ENCODE results near the gene AGPAT3. TPM values are rescaled to one million over a fixed set of nuclear protein-coding genes. Genes with fewer than 3 reads are reported as not detected.
A peak's percentile ranks its signal among the peaks of the same experiment; 100 is the strongest.

The AGPAT3 gene
- total RNA-seq, 6 donors from 2014 or later = 55.0 to 102 (median 70.0) TPM

DNA sequence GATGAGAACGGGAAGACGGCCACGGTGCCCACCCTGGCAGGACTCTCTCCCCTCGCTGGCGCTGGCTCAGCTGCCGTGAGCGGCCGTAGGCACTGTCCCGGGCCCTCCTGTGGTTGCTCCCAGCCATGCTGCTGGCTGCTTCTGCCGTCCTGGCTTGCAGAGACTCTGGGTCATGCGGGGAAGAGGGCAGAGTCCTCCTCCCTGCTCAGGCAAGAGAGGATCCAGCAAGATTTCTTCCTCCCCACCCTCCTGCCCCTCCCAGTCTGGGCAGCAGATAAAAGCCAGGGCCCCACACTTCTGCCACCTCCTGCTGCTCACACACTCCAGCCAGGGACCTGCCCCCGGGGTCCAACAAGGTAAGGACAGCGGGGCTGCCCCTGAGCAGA lies 60.1 kb downstream of the AGPAT3 start:
- no peak for ATAC-seq (ENCODE audit: low FRiP score in 2 of 2)
- H3K36me3 ChIP-seq = peaks cover 0 to 35% (median 7%) of the 10 kb centered on the region in 4 donors
- H3K4me1 ChIP-seq = peaks cover 0 to 31% (median 8%) of the 10 kb centered on the region in 4 donors
- 82 to 88% methylated on average over 10 to 13 of the region's 13 CpGs for WGBS, 2 donors
- DNase-seq = peak in 1 of 2 donors; percentile 51
- H3K27me3 ChIP-seq = no peaks in the 10 kb centered on the region
- no peaks in the 10 kb centered on the region for H3K9me3 ChIP-seq
- no peak overlapping the region for H3K4me3 ChIP-seq
- H3K27ac ChIP-seq = no peak overlapping the region
- TF ChIP-seq EP300 (IDR thresholded peaks at IDR 0.05) (no peak), POLR2A (IDR thresholded peaks at IDR 0.05) (no peak)
- TF ChIP-seq, protein P1, sequence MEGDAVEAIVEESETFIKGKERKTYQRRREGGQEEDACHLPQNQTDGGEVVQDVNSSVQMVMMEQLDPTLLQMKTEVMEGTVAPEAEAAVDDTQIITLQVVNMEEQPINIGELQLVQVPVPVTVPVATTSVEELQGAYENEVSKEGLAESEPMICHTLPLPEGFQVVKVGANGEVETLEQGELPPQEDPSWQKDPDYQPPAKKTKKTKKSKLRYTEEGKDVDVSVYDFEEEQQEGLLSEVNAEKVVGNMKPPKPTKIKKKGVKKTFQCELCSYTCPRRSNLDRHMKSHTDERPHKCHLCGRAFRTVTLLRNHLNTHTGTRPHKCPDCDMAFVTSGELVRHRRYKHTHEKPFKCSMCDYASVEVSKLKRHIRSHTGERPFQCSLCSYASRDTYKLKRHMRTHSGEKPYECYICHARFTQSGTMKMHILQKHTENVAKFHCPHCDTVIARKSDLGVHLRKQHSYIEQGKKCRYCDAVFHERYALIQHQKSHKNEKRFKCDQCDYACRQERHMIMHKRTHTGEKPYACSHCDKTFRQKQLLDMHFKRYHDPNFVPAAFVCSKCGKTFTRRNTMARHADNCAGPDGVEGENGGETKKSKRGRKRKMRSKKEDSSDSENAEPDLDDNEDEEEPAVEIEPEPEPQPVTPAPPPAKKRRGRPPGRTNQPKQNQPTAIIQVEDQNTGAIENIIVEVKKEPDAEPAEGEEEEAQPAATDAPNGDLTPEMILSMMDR (IDR thresholded peaks at IDR 0.05) = no peak

DNA sequence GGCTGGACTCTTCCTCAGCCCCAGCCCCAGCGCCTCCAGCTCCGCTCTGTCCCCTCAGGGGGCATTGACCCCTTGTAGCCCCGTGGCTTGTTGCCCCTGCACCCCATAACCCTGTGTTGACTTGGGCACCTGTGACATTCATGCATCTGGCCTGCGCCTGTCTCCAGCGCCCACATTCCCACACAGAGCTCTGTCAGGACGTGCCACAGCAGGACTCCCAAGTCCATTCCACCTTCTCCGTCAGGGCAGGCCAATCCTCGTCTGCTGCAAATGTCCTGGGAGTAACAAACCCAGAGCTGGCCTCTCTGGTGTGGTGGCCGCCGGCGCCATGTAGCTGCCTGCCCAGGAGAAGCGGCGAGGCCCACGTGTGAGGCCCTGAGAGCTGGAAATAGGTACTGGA lies 60.6 kb downstream of the AGPAT3 start:
- H3K36me3 ChIP-seq = peaks cover 0 to 35% (median 7%) of the 10 kb centered on the region in 4 donors
- H3K4me3 ChIP-seq = no peak overlapping the region
- no peak overlapping the region for H3K27ac ChIP-seq
- WGBS, 2 donors = 86 to 92% methylated on average over 14 of the region's 14 CpGs
- ATAC-seq (ENCODE audit: low FRiP score in 2 of 2) (no peak), DNase-seq (peak in 1 of 2 donors; percentile 66)
- TF ChIP-seq POLR2AphosphoS5 (IDR thresholded peaks at IDR 0.05) = no peak
- peaks cover 0 to 31% (median 8%) of the 10 kb centered on the region in 4 donors for H3K4me1 ChIP-seq
- no peaks in the 10 kb centered on the region for H3K27me3 ChIP-seq
- H3K9me3 ChIP-seq = no peaks in the 10 kb centered on the region

DNA sequence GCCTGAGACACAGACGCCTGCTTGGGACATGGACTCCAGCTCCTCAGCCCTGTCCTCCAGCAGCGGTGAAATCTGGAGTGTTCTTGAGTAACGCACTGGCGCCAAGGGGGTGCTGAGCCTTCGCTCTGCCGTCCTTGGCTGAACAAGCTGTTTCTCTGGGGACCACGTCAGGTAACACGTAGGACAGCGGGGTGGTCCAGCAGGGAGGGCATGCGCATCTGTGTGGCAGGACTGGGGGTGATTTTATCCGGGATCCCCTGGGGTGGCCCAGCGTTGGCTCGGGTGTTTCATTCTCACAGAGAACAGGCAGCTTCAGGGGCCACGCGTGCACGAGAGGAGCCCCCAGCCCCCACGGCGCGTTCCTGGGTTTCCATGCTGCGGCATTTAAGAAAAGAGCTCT lies 61.2 kb downstream of the AGPAT3 start:
- DNase-seq (peak; percentile 37 to 65), ATAC-seq (ENCODE audit: low FRiP score in 2 of 2) (no peak)
- H3K4me3 ChIP-seq = no peak overlapping the region
- H3K27ac ChIP-seq = no peak overlapping the region
- peaks cover 0 to 35% (median 7%) of the 10 kb centered on the region in 4 donors for H3K36me3 ChIP-seq
- peaks cover 0 to 31% (median 8%) of the 10 kb centered on the region in 4 donors for H3K4me1 ChIP-seq
- H3K27me3 ChIP-seq = no peaks in the 10 kb centered on the region
- no peaks in the 10 kb centered on the region for H3K9me3 ChIP-seq
- TF ChIP-seq, protein P1 (IDR thresholded peaks at IDR 0.05) = no peak
- TF ChIP-seq POLR2AphosphoS5 (IDR thresholded peaks at IDR 0.05) = no peak
- no peak for TF ChIP-seq EP300 (IDR thresholded peaks at IDR 0.05)
- no peak for TF ChIP-seq POLR2A (IDR thresholded peaks at IDR 0.05)
- 84 to 94% methylated on average over 13 to 16 of the region's 20 CpGs for WGBS, 2 donors

GRCh38 chr21:43927591-43928221 lies 62.7 kb downstream of the AGPAT3 start:
- Histone ChIP-seq H3K27ac (no peak overlapping the region), H3K4me1 (peaks cover 0 to 20% (median 6%) of the 10 kb centered on the region in 4 donors), H3K4me3 (no peak overlapping the region), H3K9me3 (no peaks in the 10 kb centered on the region), H3K27me3 (no peaks in the 10 kb centered on the region), H3K36me3 (peaks cover 0 to 35% (median 7%) of the 10 kb centered on the region in 4 donors)
- 83 to 99% methylated on average over 16 to 17 of the region's 17 CpGs for WGBS, 2 donors
- peak in 1 of 2 donors; percentile 65 for DNase-seq
- TF ChIP-seq EP300 (IDR thresholded peaks at IDR 0.05) = no peak
- no peak for TF ChIP-seq POLR2A (IDR thresholded peaks at IDR 0.05)
- TF ChIP-seq POLR2AphosphoS5 (IDR thresholded peaks at IDR 0.05) = no peak
- TF ChIP-seq, protein P1 (IDR thresholded peaks at IDR 0.05) = no peak
- ATAC-seq (ENCODE audit: low FRiP score in 2 of 2) = no peak

GRCh38 chr21:43928222-43929125 lies 63.5 kb downstream of the AGPAT3 start:
- H3K4me3 ChIP-seq = no peak overlapping the region
- peaks cover 0 to 35% (median 7%) of the 10 kb centered on the region in 4 donors for H3K36me3 ChIP-seq
- H3K9me3 ChIP-seq = no peaks in the 10 kb centered on the region
- TF ChIP-seq, protein P1 (IDR thresholded peaks at IDR 0.05) = no peak
- H3K27me3 ChIP-seq = no peaks in the 10 kb centered on the region
- no peak for DNase-seq
- ATAC-seq (ENCODE audit: low FRiP score in 2 of 2) = no peak
- 95% methylated on average over 25 to 31 of the region's 31 CpGs for WGBS, 2 donors
- peaks cover 0 to 16% (median 6%) of the 10 kb centered on the region in 4 donors for H3K4me1 ChIP-seq
- peak overlapping the region in 1 of 4 donors; percentile 0 for H3K27ac ChIP-seq

Data from upper lobe of left lung (tissue), 6 donors.